ENCODE measurements around the gene COG6. TPM values are rescaled to one million over a fixed set of nuclear protein-coding genes. Genes with fewer than 3 reads are reported as not detected.

COG6 gene
- total RNA-seq, 2 experiments from 2014 or later: 13.8 to 16.0 TPM

DNA sequence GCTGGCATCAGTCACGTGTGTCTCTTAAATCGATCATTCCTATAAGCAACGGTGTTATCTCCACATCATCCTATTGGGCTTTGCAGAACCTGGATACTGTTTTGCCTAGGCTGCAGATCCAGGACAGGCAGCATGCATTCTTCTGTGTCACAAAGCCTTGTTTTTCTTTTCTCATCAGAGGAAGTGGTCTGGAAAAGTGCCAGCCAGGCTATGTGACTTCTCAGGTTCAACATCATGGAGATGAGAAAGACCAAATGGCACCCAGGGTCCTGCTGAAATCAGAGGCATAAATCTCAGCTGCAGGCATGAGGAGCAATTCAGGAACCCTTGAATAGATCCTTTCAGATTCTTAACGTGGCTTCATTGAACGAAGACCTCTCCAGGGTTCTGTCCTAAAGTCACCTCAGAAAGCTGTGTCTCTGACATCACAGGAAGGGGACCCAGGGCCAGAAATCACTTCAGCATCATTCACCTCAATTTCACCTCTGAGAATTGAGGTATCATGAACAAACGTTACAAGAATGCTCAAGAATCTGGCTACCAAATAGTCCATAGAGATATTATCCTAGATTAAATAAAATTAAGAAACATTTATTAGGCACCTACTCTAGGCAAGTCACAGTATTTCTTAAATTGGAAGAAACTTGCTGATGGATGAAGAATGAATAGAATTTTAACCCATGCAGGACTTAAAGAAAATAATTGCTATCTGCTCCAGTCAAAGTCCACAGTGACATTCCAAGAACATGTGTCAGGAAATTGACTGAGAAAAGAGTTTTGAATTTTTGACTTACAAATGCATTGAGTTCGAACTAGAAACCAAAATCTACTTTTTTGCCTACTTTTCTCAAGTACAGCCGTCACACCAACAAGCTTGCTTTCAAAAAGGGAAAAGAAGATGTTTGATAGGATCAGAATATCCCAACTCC, 124.1 kb downstream of the COG6 start:
- intact Hi-C loops (cut with DNase I, micrococcal nuclease): loop anchor here (1.0 to 10.0 kb wide), 4 partner anchors 163 to 903 kb away; no protein-coding TSS in a partner anchor
- POLR2A ChIA-PET: interaction anchor here (0.8 to 1.4 kb wide), 3 partner anchors 114 to 886 kb away, joined by 3 to 4 read pairs (median 4); no protein-coding TSS in a partner anchor

DNA sequence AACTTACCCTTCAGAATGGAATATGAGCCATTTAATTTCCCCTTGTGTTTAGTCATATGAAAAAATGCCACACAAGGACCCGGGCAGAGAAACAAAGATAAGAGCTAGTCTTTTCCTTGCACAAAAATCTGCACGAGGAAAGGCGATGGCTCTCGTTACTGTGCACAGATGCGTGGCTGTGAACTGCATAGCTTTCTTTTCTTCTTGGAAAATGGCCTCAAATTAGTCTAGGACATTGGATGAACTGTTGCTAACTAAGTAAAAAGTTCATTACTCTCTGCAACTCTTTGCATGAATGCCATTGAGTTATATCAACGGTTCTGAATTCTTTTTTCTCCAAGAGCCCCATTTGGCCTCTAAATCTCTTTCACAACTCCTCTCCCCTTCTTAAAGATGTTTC, 125.2 kb downstream of the COG6 start:
- ChIA-PET POLR2A (interaction anchor here (0.7 kb wide), 1 partner anchor 996 kb away, joined by 3 read pairs; no protein-coding TSS in a partner anchor), CTCF (no interaction called here)
- H3K4me3 Mint-ChIP-seq: no peak overlapping the region
- H3K27ac Mint-ChIP-seq: no peak overlapping the region
- peaks cover 18% of the 10 kb centered on the region for H3K4me1 ChIP-seq (ENCODE audit: insufficient read depth, low read length)
- H3K27me3 Mint-ChIP-seq: no peaks in the 10 kb centered on the region
- intact Hi-C loops (cut with DNase I, micrococcal nuclease): no loop called here
- no peak for ATAC-seq (ENCODE audit: poor library complexity)
- H3K27me3 ChIP-seq (ENCODE audit: control insufficient read depth in 1 of 2, insufficient read depth in 2 of 2, low read length in 2 of 2): no peaks in the 10 kb centered on the region
- H3K36me3 ChIP-seq (ENCODE audit: insufficient read depth, low read length): no peaks in the 10 kb centered on the region
- H3K4me3 ChIP-seq (ENCODE audit: low read length): no peak overlapping the region
- peaks cover 0 to 4% of the 10 kb centered on the region in 2 experiments for H3K9me3 ChIP-seq (ENCODE audit: control insufficient read depth in 1 of 2, insufficient read depth in 1 of 2, low read length in 2 of 2)
- H3K9me3 Mint-ChIP-seq: no peaks in the 10 kb centered on the region
- TF ChIP-seq, protein P1, sequence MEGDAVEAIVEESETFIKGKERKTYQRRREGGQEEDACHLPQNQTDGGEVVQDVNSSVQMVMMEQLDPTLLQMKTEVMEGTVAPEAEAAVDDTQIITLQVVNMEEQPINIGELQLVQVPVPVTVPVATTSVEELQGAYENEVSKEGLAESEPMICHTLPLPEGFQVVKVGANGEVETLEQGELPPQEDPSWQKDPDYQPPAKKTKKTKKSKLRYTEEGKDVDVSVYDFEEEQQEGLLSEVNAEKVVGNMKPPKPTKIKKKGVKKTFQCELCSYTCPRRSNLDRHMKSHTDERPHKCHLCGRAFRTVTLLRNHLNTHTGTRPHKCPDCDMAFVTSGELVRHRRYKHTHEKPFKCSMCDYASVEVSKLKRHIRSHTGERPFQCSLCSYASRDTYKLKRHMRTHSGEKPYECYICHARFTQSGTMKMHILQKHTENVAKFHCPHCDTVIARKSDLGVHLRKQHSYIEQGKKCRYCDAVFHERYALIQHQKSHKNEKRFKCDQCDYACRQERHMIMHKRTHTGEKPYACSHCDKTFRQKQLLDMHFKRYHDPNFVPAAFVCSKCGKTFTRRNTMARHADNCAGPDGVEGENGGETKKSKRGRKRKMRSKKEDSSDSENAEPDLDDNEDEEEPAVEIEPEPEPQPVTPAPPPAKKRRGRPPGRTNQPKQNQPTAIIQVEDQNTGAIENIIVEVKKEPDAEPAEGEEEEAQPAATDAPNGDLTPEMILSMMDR (IDR thresholded peaks at IDR 0.05): no peak
- no peak for DNase-seq
- no peaks in the 10 kb centered on the region for H3K36me3 Mint-ChIP-seq (ENCODE audit: low read depth)
- H3K27ac ChIP-seq (ENCODE audit: low read depth in 1 of 2, low read length in 2 of 2): no peak overlapping the region
- peaks cover 37% of the 10 kb centered on the region for H3K4me1 Mint-ChIP-seq (ENCODE audit: low read depth)

More for the DNA sequence above, 124.1 kb downstream of the COG6 start:
- ATAC-seq (ENCODE audit: poor library complexity): peak; percentile 70
- peak overlapping the region; percentile 85 for H3K27ac Mint-ChIP-seq
- H3K4me1 Mint-ChIP-seq (ENCODE audit: low read depth): peaks cover 37% of the 10 kb centered on the region
- H3K4me3 ChIP-seq (ENCODE audit: low read length): no peak overlapping the region
- peak; percentile 26 to 78 (median 52) for DNase-seq
- CTCF ChIA-PET: no interaction called here
- no peak overlapping the region for H3K27ac ChIP-seq (ENCODE audit: low read depth in 1 of 2, low read length in 2 of 2)
- peaks cover 0 to 4% of the 10 kb centered on the region in 2 experiments for H3K9me3 ChIP-seq (ENCODE audit: control insufficient read depth in 1 of 2, insufficient read depth in 1 of 2, low read length in 2 of 2)
- no peaks in the 10 kb centered on the region for H3K36me3 Mint-ChIP-seq (ENCODE audit: low read depth)
- H3K27me3 ChIP-seq (ENCODE audit: control insufficient read depth in 1 of 2, insufficient read depth in 2 of 2, low read length in 2 of 2): no peaks in the 10 kb centered on the region
- no peaks in the 10 kb centered on the region for H3K36me3 ChIP-seq (ENCODE audit: insufficient read depth, low read length)
- H3K4me1 ChIP-seq (ENCODE audit: insufficient read depth, low read length): peaks cover 18% of the 10 kb centered on the region
- no peak overlapping the region for H3K4me3 Mint-ChIP-seq
- H3K27me3 Mint-ChIP-seq: no peaks in the 10 kb centered on the region
- TF ChIP-seq, protein P1 (IDR thresholded peaks at IDR 0.05): no peak
- H3K9me3 Mint-ChIP-seq: no peaks in the 10 kb centered on the region

DNA sequence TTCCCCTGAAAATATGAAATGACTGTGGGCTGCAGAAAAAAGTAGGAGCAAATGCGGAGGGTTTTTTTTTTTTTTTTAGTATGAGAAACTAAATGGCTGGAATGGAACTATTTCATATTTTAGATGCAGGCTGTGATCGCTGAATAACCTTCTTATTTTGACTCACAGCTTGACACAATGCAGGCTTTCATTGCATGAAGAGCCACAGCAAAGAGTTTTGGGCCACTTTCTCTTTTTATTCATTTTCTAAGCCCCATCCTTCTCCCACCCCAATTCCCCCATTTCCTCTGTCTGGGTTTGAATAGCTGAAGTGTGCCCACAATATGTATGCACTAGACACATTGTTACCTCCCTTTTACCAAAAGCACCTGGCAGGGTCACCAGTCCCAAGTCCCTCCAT, 125.9 kb downstream of the COG6 start:
- Histone ChIP-seq H3K27me3 (ENCODE audit: control insufficient read depth in 1 of 2, insufficient read depth in 2 of 2, low read length in 2 of 2) (no peaks in the 10 kb centered on the region), H3K36me3 (ENCODE audit: insufficient read depth, low read length) (no peaks in the 10 kb centered on the region), H3K4me3 (ENCODE audit: low read length) (no peak overlapping the region), H3K9me3 (ENCODE audit: control insufficient read depth in 1 of 2, insufficient read depth in 1 of 2, low read length in 2 of 2) (peaks cover 0 to 4% of the 10 kb centered on the region in 2 experiments), H3K27ac (ENCODE audit: low read depth in 1 of 2, low read length in 2 of 2) (no peak overlapping the region), H3K4me1 (ENCODE audit: insufficient read depth, low read length) (peaks cover 18% of the 10 kb centered on the region)
- no peak overlapping the region for H3K27ac Mint-ChIP-seq
- intact Hi-C loops (cut with DNase I, micrococcal nuclease): no loop called here
- DNase-seq (no peak), ATAC-seq (ENCODE audit: poor library complexity) (no peak)
- CTCF ChIA-PET: no interaction called here
- H3K4me3 Mint-ChIP-seq: no peak overlapping the region
- no peaks in the 10 kb centered on the region for H3K9me3 Mint-ChIP-seq
- no peaks in the 10 kb centered on the region for H3K36me3 Mint-ChIP-seq (ENCODE audit: low read depth)
- TF ChIP-seq, protein P1 (IDR thresholded peaks at IDR 0.05): no peak
- peaks cover 35% of the 10 kb centered on the region for H3K4me1 Mint-ChIP-seq (ENCODE audit: low read depth)
- POLR2A ChIA-PET: no interaction called here
- H3K27me3 Mint-ChIP-seq: no peaks in the 10 kb centered on the region
